Keratinocyte (primary cell): Measurements from ENCODE around the gene TAS2R14. TPM values are rescaled to one million over a fixed set of nuclear protein-coding genes. Genes with fewer than 3 reads are reported as not detected.

Experiments
- DNase-seq: peaks from one replicate; pipeline ENCODE4 v3.0.0-alpha.2; 2011; ENCODE audit warnings: low read depth, missing footprints, low spot score
- FAIRE-seq: peaks from 2 replicates; lab custom pipeline; 2011; peaks lifted over from hg19 to GRCh38; lab: Jason Lieb, UNC
- H2AFZ ChIP-seq: 2 replicates; pipeline ENCODE4 v1.6.0; 2012; ENCODE audit warnings: low read length, control low read depth, inconsistent platforms; ENCODE audit not compliant: control insufficient read depth
- H3K27ac ChIP-seq: 2 replicates; pipeline ENCODE4 v1.5.1; 2011; ENCODE audit warnings: low read length; ENCODE audit not compliant: control insufficient read depth, insufficient read depth
- H3K27me3 ChIP-seq: 3 replicates; pipeline ENCODE4 v1.6.0; 2011; ENCODE audit warnings: low read length; ENCODE audit not compliant: control insufficient read depth, insufficient read depth; ENCODE audit errors: extremely low read depth
- H3K36me3 ChIP-seq, 2 experiments: 2 replicates in 1 of 2; 3 replicates in 1 of 2; pipeline ENCODE4 v1.5.1; 2011; ENCODE audit warnings: low read length in 2 of 2, mild to moderate bottlenecking in 1 of 2; ENCODE audit not compliant: control insufficient read depth in 2 of 2, insufficient read depth in 2 of 2; ENCODE audit errors: extremely low read depth in 1 of 2
- H3K4me1 ChIP-seq: 3 replicates; pipeline ENCODE4 v1.5.1; 2011; ENCODE audit warnings: low read length; ENCODE audit not compliant: control insufficient read depth, insufficient read depth; ENCODE audit errors: extremely low read depth
- H3K4me2 ChIP-seq: 3 replicates; pipeline ENCODE4 v1.6.0; 2011; ENCODE audit warnings: low read depth, low read length; ENCODE audit not compliant: control insufficient read depth, insufficient read depth; ENCODE audit errors: extremely low read depth
- H3K4me3 ChIP-seq, 3 experiments: fragments of 200-600 bp in 1 of 3; sonication (generic) in 1 of 3; 2 replicates in 2 of 3; 3 replicates in 1 of 3; pipeline ENCODE4 v1.5.1; 2011 to 2016; ENCODE audit warnings: low read length in 3 of 3, mild to moderate bottlenecking in 3 of 3, control low read depth in 2 of 3, inconsistent platforms in 1 of 3, low read depth in 1 of 3, mixed read lengths in 1 of 3, mixed run types in 1 of 3, moderate library complexity in 1 of 3; ENCODE audit not compliant: control insufficient read depth in 2 of 3, insufficient read depth in 2 of 3; ENCODE audit errors: extremely low read depth in 1 of 3
- H3K79me2 ChIP-seq: 2 replicates; pipeline ENCODE4 v1.6.0; 2012; ENCODE audit warnings: low read length; ENCODE audit not compliant: control insufficient read depth, insufficient read depth
- H3K9ac ChIP-seq: 3 replicates; pipeline ENCODE4 v1.6.0; 2011; ENCODE audit warnings: low read length; ENCODE audit not compliant: control insufficient read depth, insufficient read depth; ENCODE audit errors: extremely low read depth
- H3K9me1 ChIP-seq: 3 replicates; pipeline ENCODE4 v1.6.0; 2011; ENCODE audit warnings: low read length; ENCODE audit not compliant: control insufficient read depth, insufficient read depth; ENCODE audit errors: extremely low read depth
- H3K9me3 ChIP-seq: 2 replicates; pipeline ENCODE4 v1.5.1; 2012; ENCODE audit warnings: low read depth, low read length; ENCODE audit not compliant: control insufficient read depth
- H4K20me1 ChIP-seq: 3 replicates; pipeline ENCODE4 v1.6.0; 2011; ENCODE audit warnings: low read length; ENCODE audit not compliant: control insufficient read depth, insufficient read depth; ENCODE audit errors: extremely low read depth
- EZH2 ChIP-seq: IDR thresholded peaks from one replicate; pipeline ENCODE4 v1.6.1; 2012; ENCODE audit warnings: inconsistent platforms, mild to moderate bottlenecking, low read length, moderate library complexity
- dilution Hi-C: fragments of 300-500 bp; cut with MboI; formaldehyde crosslinking; loops from one replicate; pipeline ENCODE4 v1.7.0; 2020; ENCODE audit warnings: low sequenced_read_pairs; ENCODE audit not compliant: extremely low pct_ligation_motif_present
- polyA plus RNA-seq, 5 experiments: library from polyadenylated mRNA; depleted of rRNA in 3 of 5; stranded (reverse) in 3 of 5; stranded (forward) in 1 of 5; unstranded in 1 of 5; fragments of >200 nt; gene quantifications; 1 replicate in 1 of 5; 2 replicates in 3 of 5; 3 replicates in 1 of 5; pipeline versions ENCODE4 v1.2.1 to v1.2.3, GENCODE V29; 2011 to 2012; ENCODE audit warnings: missing spikeins in 2 of 5, low read depth in 1 of 5, low replicate concordance in 1 of 5
- TF ChIP-seq, protein P1 (sequence below), 3 experiments: IDR thresholded peaks in 1 of 3; conservative IDR thresholded peaks in 1 of 3; optimal IDR thresholded peaks in 1 of 3; 2 replicates in 2 of 3; 3 replicates in 1 of 3; pipeline versions ENCODE3 to v1.5.1; 2011; ENCODE audit warnings: low read length in 3 of 3, mild to moderate bottlenecking in 3 of 3, moderate library complexity in 2 of 3, control low read depth in 1 of 3, inconsistent platforms in 1 of 3; ENCODE audit not compliant: insufficient read depth in 2 of 3; ENCODE audit errors: extremely low read depth in 1 of 3

The TAS2R14 gene
- polyA plus RNA-seq, 1 donor (not counting 4 experiments of a cell fraction or from before 2014, with no cell fraction given) = 1.2 TPM

DNA sequence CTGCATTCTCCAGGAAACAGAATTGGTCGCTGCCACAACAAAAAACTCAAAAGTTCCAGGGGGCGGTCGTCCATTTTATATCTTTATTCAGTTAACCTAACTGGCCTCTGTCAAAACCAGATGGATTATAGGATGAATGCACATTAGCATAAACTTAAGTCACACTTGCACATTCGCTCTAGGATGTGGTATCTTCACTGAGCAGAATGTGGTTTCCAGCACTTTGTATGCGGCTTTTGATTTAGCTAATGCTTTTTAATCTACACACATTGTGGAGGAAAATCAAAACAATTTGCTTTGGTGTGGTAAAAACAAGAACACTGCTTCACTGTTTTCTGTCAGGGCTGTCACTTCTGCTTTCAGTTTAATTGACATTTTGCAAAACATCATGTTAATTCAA lies 43.2 kb upstream of the TAS2R14 start:
- FAIRE-seq (no peak), DNase-seq (no peak)
- no peaks in the 10 kb centered on the region for H3K79me2 ChIP-seq
- no peaks in the 10 kb centered on the region for H3K4me1 ChIP-seq
- H3K9ac ChIP-seq = no peak overlapping the region
- no peak overlapping the region for H2AFZ ChIP-seq
- no peak overlapping the region for H3K27ac ChIP-seq
- H3K9me1 ChIP-seq = no peaks in the 10 kb centered on the region
- H3K4me3 ChIP-seq = no peak overlapping the region
- H4K20me1 ChIP-seq = no peaks in the 10 kb centered on the region
- no peaks in the 10 kb centered on the region for H3K9me3 ChIP-seq
- dilution Hi-C loops = no loop called here
- TF ChIP-seq EZH2 = no peak
- TF ChIP-seq, protein P1, sequence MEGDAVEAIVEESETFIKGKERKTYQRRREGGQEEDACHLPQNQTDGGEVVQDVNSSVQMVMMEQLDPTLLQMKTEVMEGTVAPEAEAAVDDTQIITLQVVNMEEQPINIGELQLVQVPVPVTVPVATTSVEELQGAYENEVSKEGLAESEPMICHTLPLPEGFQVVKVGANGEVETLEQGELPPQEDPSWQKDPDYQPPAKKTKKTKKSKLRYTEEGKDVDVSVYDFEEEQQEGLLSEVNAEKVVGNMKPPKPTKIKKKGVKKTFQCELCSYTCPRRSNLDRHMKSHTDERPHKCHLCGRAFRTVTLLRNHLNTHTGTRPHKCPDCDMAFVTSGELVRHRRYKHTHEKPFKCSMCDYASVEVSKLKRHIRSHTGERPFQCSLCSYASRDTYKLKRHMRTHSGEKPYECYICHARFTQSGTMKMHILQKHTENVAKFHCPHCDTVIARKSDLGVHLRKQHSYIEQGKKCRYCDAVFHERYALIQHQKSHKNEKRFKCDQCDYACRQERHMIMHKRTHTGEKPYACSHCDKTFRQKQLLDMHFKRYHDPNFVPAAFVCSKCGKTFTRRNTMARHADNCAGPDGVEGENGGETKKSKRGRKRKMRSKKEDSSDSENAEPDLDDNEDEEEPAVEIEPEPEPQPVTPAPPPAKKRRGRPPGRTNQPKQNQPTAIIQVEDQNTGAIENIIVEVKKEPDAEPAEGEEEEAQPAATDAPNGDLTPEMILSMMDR (optimal IDR thresholded peaks at IDR 0.05 in 1 of 3, IDR thresholded peaks at IDR 0.05 in 1 of 3, conservative IDR thresholded peaks at IDR 0.05 in 1 of 3; ENCODE audit: extremely low read depth in 1 of 3, insufficient read depth in 2 of 3, low read length in 3 of 3) = no peak
- no peak overlapping the region for H3K4me2 ChIP-seq
- H3K27me3 ChIP-seq = no peaks in the 10 kb centered on the region
- H3K36me3 ChIP-seq = no peaks in the 10 kb centered on the region

GRCh38 chr12:10974965-10975364 lies 35.9 kb upstream of the TAS2R14 start:
- DNase-seq (no peak), FAIRE-seq (no peak)
- Histone ChIP-seq H4K20me1 (no peaks in the 10 kb centered on the region), H3K4me2 (no peak overlapping the region), H3K9me3 (no peaks in the 10 kb centered on the region), H3K9me1 (no peaks in the 10 kb centered on the region), H3K36me3 (no peaks in the 10 kb centered on the region), H3K9ac (no peak overlapping the region), H3K4me1 (no peaks in the 10 kb centered on the region), H3K4me3 (no peak overlapping the region), H3K27me3 (no peaks in the 10 kb centered on the region), H2AFZ (no peak overlapping the region), H3K79me2 (no peaks in the 10 kb centered on the region), H3K27ac (no peak overlapping the region)
- dilution Hi-C loops = no loop called here
- TF ChIP-seq, protein P1 (optimal IDR thresholded peaks at IDR 0.05 in 1 of 3, IDR thresholded peaks at IDR 0.05 in 1 of 3, conservative IDR thresholded peaks at IDR 0.05 in 1 of 3; ENCODE audit: extremely low read depth in 1 of 3, insufficient read depth in 2 of 3, low read length in 3 of 3) = no peak
- TF ChIP-seq EZH2 = no peak
